RWPE1 (cell line): ENCODE measurements around the gene GADD45B.
"Not testable (repeated sequence)": the region's sequence is repeated elsewhere in the genome, so short reads cannot be mapped to it uniquely, and the experiment has no call there.

ENCODE experiments used
- CTCF ChIA-PET: fragments of 350-600 bp; sonication (Branson Sonifier 250); formaldehyde crosslinking; extraction: SDS; loops from one replicate; lab custom pipeline; 2021; lab: Yijun Ruan, JAX
- POLR2A ChIA-PET: fragments of 400-600 bp; formaldehyde crosslinking; extraction: SDS; loops from one replicate; lab custom pipeline; 2020; ENCODE audit warnings: antibody characterized with exemption; ENCODE audit not compliant: low non-redundant PET; lab: Yijun Ruan, JAX
- DNase-seq: peaks from one replicate; pipeline ENCODE4 v3.0.0; 2012; ENCODE audit warnings: low spot score
- H3K27ac ChIP-seq: fragments of 450-650 bp; 2 replicates; pipeline ENCODE4 v1.5.1; 2017
- CTCF ChIP-seq: fragments of 450-650 bp; conservative IDR thresholded peaks from 2 replicates; pipeline ENCODE4 v1.5.1; 2017; ENCODE audit warnings: low read depth, mild to moderate bottlenecking

Gene GADD45B

GRCh38 chr19:2511570-2511969 lies 35.6 kb downstream of the GADD45B start:
- H3K27ac ChIP-seq, result no peak overlapping the region
- TF ChIP-seq CTCF, result no peak
- DNase-seq, result no peak
- POLR2A ChIA-PET, result interaction anchor here (0.5 kb wide), 1 partner anchor 91 kb away, joined by 7 read pairs; no protein-coding TSS in a partner anchor
- CTCF ChIA-PET, result no interaction called here

- H3K27ac ChIP-seq, result no peak overlapping the region
- CTCF ChIA-PET, result no interaction called here
- POLR2A ChIA-PET, result interaction anchor here (0.5 kb wide), 1 partner anchor 90 kb away, joined by 7 read pairs; no protein-coding TSS in a partner anchor
- TF ChIP-seq CTCF, result no peak
- no peak for DNase-seq
Measured at GRCh38 chr19:2511991-2512390, 36.1 kb downstream of the GADD45B start.

GRCh38 chr19:2512523-2513431 lies 36.9 kb downstream of the GADD45B start:
- DNase-seq, result no peak
- TF ChIP-seq CTCF, result no peak
- CTCF ChIA-PET, result interaction anchor here (0.6 to 0.7 kb wide), 2 partner anchors 258 to 357 kb away, joined by 3 read pairs; no protein-coding TSS in a partner anchor
- POLR2A ChIA-PET, result no interaction called here
- peak overlapping the region; percentile 6; the same call in 1 of the 2 replicates for H3K27ac ChIP-seq

- TF ChIP-seq CTCF, result no peak
- POLR2A ChIA-PET, result no interaction called here
- CTCF ChIA-PET, result no interaction called here
- DNase-seq, result no peak
- H3K27ac ChIP-seq, result no peak overlapping the region
Measured at GRCh38 chr19:2514981-2515518, 39.1 kb downstream of the GADD45B start.

- ChIA-PET POLR2A (no interaction called here), CTCF (interaction anchor here (0.6 to 0.7 kb wide), 2 partner anchors 27 to 117 kb away, joined by 3 to 4 read pairs; no protein-coding TSS in a partner anchor)
- DNase-seq, result no peak
- H3K27ac ChIP-seq, result peak overlapping the region; percentile 4; the same call in 1 of the 2 replicates
- TF ChIP-seq CTCF, result no peak
Measured at GRCh38 chr19:2516727-2517126, 40.8 kb downstream of the GADD45B start.

GRCh38 chr19:2517881-2518601 lies 42.1 kb downstream of the GADD45B start:
- H3K27ac ChIP-seq, result no peak overlapping the region
- TF ChIP-seq CTCF, result no peak
- POLR2A ChIA-PET, result interaction anchor here (0.6 kb wide), 1 partner anchor 40 kb away, joined by 3 read pairs; no protein-coding TSS in a partner anchor
- CTCF ChIA-PET, result interaction anchor here (1.2 kb wide), 1 partner anchor 93 kb away, joined by 3 read pairs; no protein-coding TSS in a partner anchor
- no peak for DNase-seq

GRCh38 chr19:2518856-2519255 lies 42.9 kb downstream of the GADD45B start:
- not testable (repeated sequence) for H3K27ac ChIP-seq, DNase-seq
- ChIA-PET POLR2A (interaction anchor here (0.6 kb wide), 1 partner anchor 41 kb away, joined by 3 read pairs; no protein-coding TSS in a partner anchor), CTCF (interaction anchor here (1.2 kb wide), 1 partner anchor 92 kb away, joined by 3 read pairs; no protein-coding TSS in a partner anchor)
